IMR-90 (cell line): Measurements from ENCODE around the gene MCAM. TPM values are rescaled to one million over a fixed set of nuclear protein-coding genes. Genes with fewer than 3 reads are reported as not detected.
A peak's percentile ranks its signal among the peaks of the same experiment; 100 is the strongest.

Experiments
- ATAC-seq: fragments of 200-7000 bp; cut with Tn5 transposase; 2 replicates; pipeline ENCODE4 v1.9.1; 2020; ENCODE audit warnings: low read depth, mild to moderate bottlenecking, moderate library complexity
- BruUV-seq: library from RNA; stranded (reverse); fragments of 400-500 nt; replicated peaks from 2 replicates; lab custom pipeline; 2021; lab: Mats Ljungman, UMichigan
- CTCF ChIA-PET: fragments of 300-600 bp; formaldehyde crosslinking; extraction: SDS; loops from one replicate; lab custom pipeline; 2021; ENCODE audit warnings: antibody characterized with exemption; lab: Yijun Ruan, JAX
- POLR2A ChIA-PET: fragments of 300-600 bp; sonication (Branson Sonifier 250); formaldehyde crosslinking; loops from one replicate; lab custom pipeline; 2022; ENCODE audit warnings: antibody characterized with exemption; ENCODE audit not compliant: unreplicated experiment; lab: Charles Lee
- DNase-seq: peaks from one replicate; pipeline ENCODE4 v3.0.0; 2013
- H2AFZ ChIP-seq: replicated peaks from 2 replicates; pipeline ENCODE3; 2013; ENCODE audit warnings: low read length, mild to moderate bottlenecking; ENCODE audit not compliant: poor library complexity
- H2AK5ac ChIP-seq: 2 replicates; pipeline ENCODE4 v1.6.1; 2013; ENCODE audit warnings: low read depth, low read length, inconsistent platforms
- H2AK9ac ChIP-seq: replicated peaks from 2 replicates; pipeline ENCODE3; 2013; ENCODE audit warnings: mild to moderate bottlenecking, low read depth, low read length, moderate library complexity; ENCODE audit not compliant: poor library complexity
- H2BK120ac ChIP-seq: 2 replicates; pipeline ENCODE4 v1.6.1; 2013; ENCODE audit warnings: low read depth, low read length, inconsistent platforms
- H2BK15ac ChIP-seq: 3 replicates; pipeline ENCODE4 v1.6.1; 2013; ENCODE audit warnings: low read depth, low read length, inconsistent platforms
- H2BK20ac ChIP-seq: 2 replicates; pipeline ENCODE4 v1.6.1; 2013; ENCODE audit warnings: low read depth, mild to moderate bottlenecking, inconsistent platforms, low read length, moderate library complexity
- H2BK5ac ChIP-seq: 2 replicates; pipeline ENCODE4 v1.6.1; 2013; ENCODE audit warnings: mild to moderate bottlenecking, low read depth, low read length, inconsistent platforms; ENCODE audit not compliant: poor library complexity, severe bottlenecking
- H3K14ac ChIP-seq: replicated peaks from 2 replicates; pipeline ENCODE4 v1.6.1; 2013; ENCODE audit warnings: low read depth, low read length, inconsistent platforms
- H3K18ac ChIP-seq: 2 replicates; pipeline ENCODE4 v1.6.1; 2013; ENCODE audit warnings: low read depth, low read length, control low read depth
- H3K23ac ChIP-seq: 2 replicates; pipeline ENCODE4 v1.6.1; 2013; ENCODE audit warnings: low read depth, low read length, inconsistent platforms
- H3K27ac ChIP-seq: 2 replicates; pipeline ENCODE4 v1.5.1; 2013; ENCODE audit warnings: mild to moderate bottlenecking, control low read depth, low read length; ENCODE audit not compliant: insufficient read depth
- H3K27me3 ChIP-seq: 2 replicates; pipeline ENCODE4 v1.6.1; 2013; ENCODE audit warnings: low read length; ENCODE audit not compliant: control insufficient read depth, insufficient read depth
- H3K36me3 ChIP-seq: 2 replicates; pipeline ENCODE4 v1.6.1; 2013; ENCODE audit warnings: low read length, mixed read lengths; ENCODE audit not compliant: control insufficient read depth, insufficient read depth
- H3K4ac ChIP-seq: 2 replicates; pipeline ENCODE4 v1.6.1; 2013; ENCODE audit warnings: low read depth, low read length, inconsistent platforms
- H3K4me1 ChIP-seq: 2 replicates; pipeline ENCODE4 v1.6.1; 2013; ENCODE audit warnings: low read length, mixed read lengths; ENCODE audit not compliant: control insufficient read depth, insufficient read depth
- H3K4me2 ChIP-seq: 2 replicates; pipeline ENCODE4 v1.6.1; 2013; ENCODE audit warnings: low read depth, mild to moderate bottlenecking, control low read depth, low read length, moderate library complexity
- H3K4me3 ChIP-seq: 2 replicates; pipeline ENCODE4 v1.5.1; 2013; ENCODE audit warnings: low read depth, mild to moderate bottlenecking, control low read depth, low read length, moderate library complexity; ENCODE audit not compliant: insufficient read depth
- H3K56ac ChIP-seq: 2 replicates; pipeline ENCODE4 v1.6.1; 2013; ENCODE audit warnings: low read length, inconsistent platforms; ENCODE audit not compliant: insufficient read depth; ENCODE audit errors: extremely low read depth
- H3K79me1 ChIP-seq, 2 experiments: 2 replicates each; pipeline ENCODE4 v1.6.1; 2013; ENCODE audit warnings: low read length in 2 of 2, inconsistent platforms in 1 of 2, low read depth in 1 of 2
- H3K9ac ChIP-seq: 2 replicates; pipeline ENCODE4 v1.6.1; 2013; ENCODE audit warnings: low read depth, low read length, control low read depth
- H3K9me1 ChIP-seq: 2 replicates; pipeline ENCODE4 v1.6.1; 2013; ENCODE audit warnings: low read length, inconsistent platforms; ENCODE audit not compliant: insufficient read depth
- H3K9me3 ChIP-seq: 2 replicates; pipeline ENCODE4 v1.6.1; 2013; ENCODE audit warnings: low read length; ENCODE audit not compliant: control insufficient read depth, insufficient read depth
- H4K20me1 ChIP-seq: 2 replicates; pipeline ENCODE4 v1.6.1; 2013; ENCODE audit warnings: low read length, inconsistent platforms; ENCODE audit not compliant: insufficient read depth
- H4K5ac ChIP-seq: 2 replicates; pipeline ENCODE4 v1.6.1; 2013; ENCODE audit warnings: mild to moderate bottlenecking, low read depth, low read length, control low read depth
- H4K8ac ChIP-seq, 2 experiments: 2 replicates each; pipeline ENCODE4 v1.6.1; 2013; ENCODE audit warnings: low read depth in 2 of 2, low read length in 2 of 2, control low read depth in 1 of 2, inconsistent platforms in 1 of 2
- H4K91ac ChIP-seq: 2 replicates; pipeline ENCODE4 v1.6.1; 2013; ENCODE audit warnings: low read depth, low read length, inconsistent platforms; ENCODE audit not compliant: insufficient read depth
- CTCF ChIP-seq: conservative IDR thresholded peaks from 2 replicates; pipeline ENCODE4 v1.5.1; 2012; ENCODE audit warnings: mild to moderate bottlenecking, low read depth, low read length, improper control_type of control experiment
- ELK1 ChIP-seq: fragments of 150-350 bp; IDR thresholded peaks from 2 replicates; pipeline ENCODE4 v1.6.1; 2016; ENCODE audit warnings: low read depth, mild to moderate bottlenecking, low read length, moderate library complexity, borderline replicate concordance
- MAFK ChIP-seq: IDR thresholded peaks from 2 replicates; pipeline ENCODE4 v1.6.1; 2012; ENCODE audit warnings: low read depth, low read length, improper control_type of control experiment
- MXI1 ChIP-seq: IDR thresholded peaks from 2 replicates; pipeline ENCODE4 v1.6.1; 2012; ENCODE audit warnings: low read depth, mild to moderate bottlenecking, low read length, moderate library complexity, borderline replicate concordance
- RAD21 ChIP-seq: IDR thresholded peaks from 2 replicates; pipeline ENCODE4 v1.6.1; 2012; ENCODE audit warnings: low read length, improper control_type of control experiment
- RCOR1 ChIP-seq: IDR thresholded peaks from 2 replicates; pipeline ENCODE4 v1.6.1; 2012; ENCODE audit warnings: mild to moderate bottlenecking, low read length, improper control_type of control experiment; ENCODE audit not compliant: insufficient replicate concordance
- SMC3 ChIP-seq: fragments of 150-350 bp; IDR thresholded peaks from 2 replicates; pipeline ENCODE4 v1.6.1; 2016; ENCODE audit warnings: low read depth, mild to moderate bottlenecking, antibody characterized with exemption, low read length, moderate library complexity
- USF2 ChIP-seq: fragments of 150-350 bp; IDR thresholded peaks from 2 replicates; pipeline ENCODE4 v1.6.1; 2017; ENCODE audit warnings: mild to moderate bottlenecking, antibody characterized with exemption, low read length, low read depth
- WGBS, 2 experiments: methylation state at CpG; one replicate each; pipeline versions ENCODE4 v1.1.5 to v1.1.7; 2013; ENCODE audit warnings: missing lambda C conversion rate in 2 of 2; ENCODE audit not compliant: insufficient read length in 1 of 2; ENCODE audit errors: extremely low coverage in 2 of 2; 5-methylcytosine and 5-hydroxymethylcytosine counted together
- dilution Hi-C: fragments of 300-500 bp; cut with HindIII; formaldehyde crosslinking; loops from one replicate; pipeline ENCODE4 v1.14.3; 2018; ENCODE audit warnings: low sequenced_read_pairs; ENCODE audit not compliant: unreplicated experiment
- in situ Hi-C: fragments of 300-500 bp; cut with MboI; formaldehyde crosslinking; loops from 3 replicates; pipeline ENCODE4 v1.14.3; 2019; ENCODE audit warnings: low sequenced_read_pairs, inconsistent platforms, mixed read lengths
- intact Hi-C: fragments of 100-400 bp; cut with micrococcal nuclease; formaldehyde crosslinking; loops from 2 replicates; pipeline ENCODE4 v1.10.0; 2022
- polyA plus RNA-seq, 3 experiments: library from polyadenylated mRNA; depleted of rRNA; stranded (reverse); fragments of >200 nt; gene quantifications; 2 replicates each; pipeline ENCODE4 v1.2.3, GENCODE V29; 2012; ENCODE audit warnings: low replicate concordance in 1 of 3
- total RNA-seq: library from RNA; depleted of rRNA; stranded (reverse); fragments of >200 nt; gene quantifications from 2 replicates; pipeline ENCODE4 v1.2.3, GENCODE V29; 2012

MCAM gene
- total and polyA plus RNA-seq, 2 of the 4 experiments (the other 2 are of a cell fraction): 95.1 to 131 TPM

DNA sequence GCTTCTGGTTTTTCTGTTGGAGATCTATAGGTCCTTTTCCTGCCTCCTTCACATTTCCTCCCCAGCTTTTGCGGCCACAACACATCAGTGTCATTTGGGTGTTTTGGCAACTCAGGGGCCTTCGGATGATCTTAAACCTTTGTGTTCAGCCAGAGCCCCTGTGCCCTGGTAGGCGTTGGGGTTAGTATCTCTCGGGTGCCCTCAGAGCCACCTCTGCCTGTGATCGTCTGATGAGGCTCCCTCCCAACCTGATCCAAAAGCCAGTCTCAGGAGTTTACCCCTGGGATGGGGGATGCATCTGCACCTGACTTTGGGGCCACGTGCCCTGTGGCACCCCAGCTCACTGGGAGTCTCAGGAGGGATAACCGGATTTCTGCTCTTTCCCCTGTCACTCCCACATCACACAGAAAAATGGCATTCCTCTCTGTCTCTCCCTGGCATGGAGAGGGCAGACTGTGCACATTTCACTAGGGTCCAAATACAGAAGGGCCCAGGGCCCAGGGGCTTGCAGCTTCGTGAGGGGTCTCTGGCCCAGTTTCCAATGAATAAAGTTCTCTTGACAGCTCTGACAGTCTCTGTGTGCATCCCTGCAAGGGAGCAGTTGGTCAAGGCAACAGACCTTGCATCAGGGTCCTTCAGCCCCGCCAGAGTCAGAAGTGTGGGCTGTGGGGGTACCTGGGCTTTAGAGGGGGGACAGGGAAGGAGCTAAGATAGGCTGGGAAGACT, 20.0 kb upstream of the MCAM start (continued):
- TF ChIP-seq SMC3 (no peak), MAFK (no peak)

DNA sequence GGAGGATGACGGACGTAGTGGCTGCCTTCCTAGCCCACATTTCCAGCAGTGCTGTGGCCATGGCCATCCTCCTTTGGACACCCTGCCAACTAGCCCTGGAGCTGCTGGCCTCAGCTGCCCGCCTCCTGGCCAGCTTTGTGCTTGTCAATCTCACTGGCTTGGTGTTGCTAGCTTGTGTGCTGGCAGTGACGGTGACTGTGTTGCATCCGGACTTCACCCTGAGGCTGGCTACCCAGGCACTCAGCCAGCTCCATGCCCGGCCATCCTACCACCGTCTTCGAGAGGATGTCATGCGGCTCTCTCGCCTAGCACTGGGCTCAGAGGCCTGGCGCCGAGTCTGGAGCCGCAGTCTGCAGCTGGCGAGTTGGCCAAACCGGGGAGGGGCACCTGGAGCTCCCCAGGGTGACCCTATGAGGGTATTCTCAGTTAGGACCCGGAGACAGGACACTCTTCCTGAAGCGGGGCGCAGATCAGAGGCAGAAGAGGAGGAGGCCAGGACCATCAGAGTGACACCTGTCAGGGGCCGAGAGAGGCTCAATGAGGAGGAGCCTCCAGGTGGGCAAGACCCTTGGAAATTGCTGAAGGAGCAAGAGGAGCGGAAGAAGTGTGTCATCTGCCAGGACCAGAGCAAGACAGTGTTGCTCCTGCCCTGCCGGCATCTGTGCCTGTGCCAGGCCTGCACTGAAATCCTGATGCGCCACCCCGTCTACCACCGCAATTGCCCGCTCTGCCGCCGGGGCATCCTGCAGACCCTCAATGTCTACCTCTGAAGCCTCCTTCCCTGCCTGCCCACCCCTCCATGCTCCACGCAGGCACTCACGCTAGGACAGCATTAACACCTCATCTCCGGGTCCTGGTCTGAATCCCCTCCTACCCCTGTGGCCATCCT, 19.0 kb upstream of the MCAM start:
- H3K4me3 ChIP-seq: no peak overlapping the region
- H3K56ac ChIP-seq: no peak overlapping the region
- POLR2A ChIA-PET: no interaction called here
- no peak overlapping the region for H2BK15ac ChIP-seq
- no TSS peak for BruUV-seq
- H2BK5ac ChIP-seq: no peak overlapping the region
- WGBS, 2 experiments: 94% methylated on average over 23 of the region's 30 CpGs; no CpG with 5 or more reads in 1 of the 2 experiments
- H3K27ac ChIP-seq: no peak overlapping the region; the same call in 1 of the 2 replicates
- peaks cover 17 to 38% of the 10 kb centered on the region in 2 experiments; a peak in 3 of 4 replicates for H3K79me1 ChIP-seq
- intact Hi-C loops (loop anchor here (5.0 kb wide), 1 partner anchor 189 kb away; the partner anchor contains the start of gene ABCG4), in situ Hi-C loops (no loop called here), dilution Hi-C loops (no loop called here)
- H3K14ac ChIP-seq: no peak overlapping the region
- no peak overlapping the region for H3K9ac ChIP-seq
- H3K4ac ChIP-seq: no peak overlapping the region; the same call in 1 of the 2 replicates
- H4K20me1 ChIP-seq: peaks cover 5% of the 10 kb centered on the region; the same call in 1 of the 2 replicates
- H2BK20ac ChIP-seq: no peak overlapping the region
- H3K23ac ChIP-seq: no peak overlapping the region
- peak overlapping the region; percentile 57; the same call in 1 of the 2 replicates for H4K91ac ChIP-seq
- H4K8ac ChIP-seq: no peak overlapping the region
- H3K4me2 ChIP-seq: no peak overlapping the region; the same call in 1 of the 2 replicates
- H3K18ac ChIP-seq: no peak overlapping the region
- H2AFZ ChIP-seq: no peak overlapping the region
- peaks cover 14% of the 10 kb centered on the region for H3K9me1 ChIP-seq
- H4K5ac ChIP-seq: no peak overlapping the region
- peak overlapping the region; percentile 23; the same call in 1 of the 2 replicates for H2AK5ac ChIP-seq
- H3K36me3 ChIP-seq: peaks cover 2% of the 10 kb centered on the region; the same call in 1 of the 2 replicates
- no peak overlapping the region for H2BK120ac ChIP-seq
- ATAC-seq (no peak), DNase-seq (no peak)
- CTCF ChIA-PET: interaction anchor here (1.1 kb wide), 1 partner anchor 241 kb away, joined by 3 read pairs; a partner anchor contains a TSS
- peak overlapping the region; percentile 33 for H2AK9ac ChIP-seq
- H3K9me3 ChIP-seq: no peaks in the 10 kb centered on the region
- H3K4me1 ChIP-seq: peaks cover 24% of the 10 kb centered on the region
- no peaks in the 10 kb centered on the region for H3K27me3 ChIP-seq
- no peak for TF ChIP-seq CTCF
- no peak for TF ChIP-seq RCOR1
- TF ChIP-seq MXI1: no peak
- no peak for TF ChIP-seq ELK1
- no peak for TF ChIP-seq MAFK
- TF ChIP-seq RAD21: no peak
- no peak for TF ChIP-seq USF2
